Suprapubic skin (tissue), 3 donors: ENCODE measurements around the gene GSAP.

Source experiments
- CTCF ChIP-seq, 2 donors: fragments of 200-600 bp in 1 of 2; fragments of 450-650 bp in 1 of 2; sonication (generic) in 1 of 2; IDR thresholded peaks; one replicate each; pipeline ENCODE4 v1.5.1; 2016 to 2019; ENCODE audit warnings: antibody characterized with exemption in 2 of 2, mild to moderate bottlenecking in 1 of 2, moderate library complexity in 1 of 2
- POLR2A ChIP-seq, 2 donors: fragments of 450-650 bp; IDR thresholded peaks; one replicate each; pipeline ENCODE4 v1.6.1; 2017; ENCODE audit warnings: antibody characterized with exemption in 2 of 2, mild to moderate bottlenecking in 2 of 2, moderate library complexity in 2 of 2

DNA sequence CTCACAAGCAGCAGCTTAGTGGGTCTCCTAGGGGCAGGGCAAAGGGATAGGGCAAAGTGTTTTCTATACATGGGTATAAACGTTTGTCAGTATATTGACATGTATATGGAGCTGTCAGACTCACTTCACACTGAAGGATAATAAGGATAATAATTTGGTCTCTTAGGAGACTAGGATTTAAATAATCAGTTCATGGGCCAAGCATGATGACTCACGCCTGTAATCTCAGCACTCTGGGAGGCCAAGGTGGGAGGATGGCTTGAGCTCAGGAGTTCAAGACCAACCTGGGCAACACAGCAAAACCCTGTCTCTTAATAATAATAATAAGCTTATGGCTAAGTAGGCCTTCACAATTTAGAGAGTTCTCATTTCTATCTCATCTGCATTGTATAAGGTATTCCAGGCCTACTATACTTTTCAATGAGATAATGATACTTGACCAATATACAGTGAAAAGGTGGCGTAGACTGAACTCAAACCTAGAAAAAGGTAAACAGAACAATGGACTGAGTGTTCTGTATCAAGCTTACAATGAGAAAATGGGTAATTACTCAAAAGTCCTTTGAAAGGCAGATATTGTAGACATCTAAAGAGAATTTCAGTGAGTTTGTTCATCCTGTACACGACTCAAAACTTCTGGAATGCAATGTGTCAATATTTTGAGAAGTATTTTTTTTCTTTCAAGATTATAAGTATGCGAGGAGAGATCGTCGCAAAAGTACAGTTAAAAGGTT lies 7.0 kb downstream of the GSAP start:
- TF ChIP-seq POLR2A (IDR thresholded peaks at IDR 0.05) (no peak), CTCF (IDR thresholded peaks at IDR 0.05) (no peak)
